ENCODE results near the gene RAB5A.
"Not testable (repeated sequence)": the region's sequence is repeated elsewhere in the genome, so short reads cannot be mapped to it uniquely, and the experiment has no call there.

RAB5A gene

GRCh38 chr3:19946832-19947548, at the start of gene RAB5A:
TSS of gene RAB5A (plus strand) at chr3:19947097. CDS start at chr3:19950899, 3,802 bp downstream.
- H3K27me3 Mint-ChIP-seq, result no peaks in the 10 kb centered on the region

GRCh38 chr3:19898721-19899120, 48.2 kb upstream of the RAB5A start:
- H3K27me3 Mint-ChIP-seq, result no peaks in the 10 kb centered on the region
- H3K27ac Mint-ChIP-seq, result no peak overlapping the region

More at GRCh38 chr3:19946832-19947548, at the start of gene RAB5A:
- peaks cover 62% of the 10 kb centered on the region for H3K4me1 Mint-ChIP-seq (ENCODE audit: low read depth)
- peak within 1 kb of the TSS; percentile 98 for H3K4me3 Mint-ChIP-seq
- no peaks in the 10 kb centered on the region for H3K9me3 Mint-ChIP-seq
- H3K36me3 Mint-ChIP-seq (ENCODE audit: low read depth), result peaks cover 15% of the 10 kb centered on the region
- H3K27ac Mint-ChIP-seq, result peak within 1 kb of the TSS; percentile 98

GRCh38 chr3:19899264-19899663, 47.6 kb upstream of the RAB5A start:
- no peak overlapping the region for H3K27ac Mint-ChIP-seq
- no peak overlapping the region for H3K4me3 Mint-ChIP-seq
- no peaks in the 10 kb centered on the region for H3K36me3 Mint-ChIP-seq (ENCODE audit: low read depth)
- no peaks in the 10 kb centered on the region for H3K9me3 Mint-ChIP-seq
- no peaks in the 10 kb centered on the region for H3K4me1 Mint-ChIP-seq (ENCODE audit: low read depth)
- H3K27me3 Mint-ChIP-seq, result no peaks in the 10 kb centered on the region

More at GRCh38 chr3:19898721-19899120, 48.2 kb upstream of the RAB5A start:
- no peaks in the 10 kb centered on the region for H3K9me3 Mint-ChIP-seq
- H3K4me3 Mint-ChIP-seq, result no peak overlapping the region
- H3K4me1 Mint-ChIP-seq (ENCODE audit: low read depth), result no peaks in the 10 kb centered on the region
- H3K36me3 Mint-ChIP-seq (ENCODE audit: low read depth), result no peaks in the 10 kb centered on the region

GRCh38 chr3:19899833-19900232, 47.1 kb upstream of the RAB5A start:
- H3K27me3 Mint-ChIP-seq; H3K4me3 Mint-ChIP-seq; H3K9me3 Mint-ChIP-seq; H3K27ac Mint-ChIP-seq; H3K4me1 Mint-ChIP-seq (ENCODE audit: low read depth); H3K36me3 Mint-ChIP-seq (ENCODE audit: low read depth): not testable (repeated sequence)

GRCh38 chr3:19901337-19901736, 45.6 kb upstream of the RAB5A start:
- Mint-ChIP-seq H3K9me3 (peaks cover 4% of the 10 kb centered on the region), H3K4me3 (no peak overlapping the region), H3K27ac (no peak overlapping the region), H3K4me1 (ENCODE audit: low read depth) (no peaks in the 10 kb centered on the region), H3K27me3 (no peaks in the 10 kb centered on the region), H3K36me3 (ENCODE audit: low read depth) (no peaks in the 10 kb centered on the region)

GRCh38 chr3:19901918-19902317, 45.0 kb upstream of the RAB5A start:
- Mint-ChIP-seq H3K27ac (no peak overlapping the region), H3K4me3 (no peak overlapping the region), H3K27me3 (no peaks in the 10 kb centered on the region), H3K9me3 (peaks cover 4% of the 10 kb centered on the region), H3K36me3 (ENCODE audit: low read depth) (no peaks in the 10 kb centered on the region), H3K4me1 (ENCODE audit: low read depth) (no peaks in the 10 kb centered on the region)

- Mint-ChIP-seq H3K4me3 (no peak overlapping the region), H3K27me3 (no peaks in the 10 kb centered on the region), H3K9me3 (peaks cover 4% of the 10 kb centered on the region), H3K36me3 (ENCODE audit: low read depth) (no peaks in the 10 kb centered on the region), H3K4me1 (ENCODE audit: low read depth) (no peaks in the 10 kb centered on the region), H3K27ac (no peak overlapping the region)
These were observed 43.2 kb upstream of the RAB5A start for GRCh38 chr3:19903649-19904048.

GRCh38 chr3:19907523-19907922, 39.4 kb upstream of the RAB5A start:
- H3K36me3 Mint-ChIP-seq (ENCODE audit: low read depth), result no peaks in the 10 kb centered on the region
- H3K27ac Mint-ChIP-seq, result no peak overlapping the region
- no peaks in the 10 kb centered on the region for H3K4me1 Mint-ChIP-seq (ENCODE audit: low read depth)
- H3K9me3 Mint-ChIP-seq, result peaks cover 18% of the 10 kb centered on the region
- H3K4me3 Mint-ChIP-seq, result no peak overlapping the region
- no peaks in the 10 kb centered on the region for H3K27me3 Mint-ChIP-seq

- Mint-ChIP-seq H3K4me1 (ENCODE audit: low read depth) (no peaks in the 10 kb centered on the region), H3K4me3 (no peak overlapping the region), H3K36me3 (ENCODE audit: low read depth) (peaks cover 4% of the 10 kb centered on the region), H3K9me3 (peaks cover 18% of the 10 kb centered on the region), H3K27ac (no peak overlapping the region), H3K27me3 (no peaks in the 10 kb centered on the region)
These were observed 35.4 kb upstream of the RAB5A start for GRCh38 chr3:19911452-19911851.

- Mint-ChIP-seq H3K27ac (no peak overlapping the region), H3K4me1 (ENCODE audit: low read depth) (no peaks in the 10 kb centered on the region), H3K36me3 (ENCODE audit: low read depth) (peaks cover 4% of the 10 kb centered on the region), H3K27me3 (no peaks in the 10 kb centered on the region), H3K4me3 (no peak overlapping the region), H3K9me3 (peaks cover 4% of the 10 kb centered on the region)
These were observed 29.7 kb upstream of the RAB5A start for GRCh38 chr3:19917167-19917566.

GRCh38 chr3:19920401-19921080, 26.4 kb upstream of the RAB5A start:
- Mint-ChIP-seq H3K27me3 (no peaks in the 10 kb centered on the region), H3K9me3 (no peaks in the 10 kb centered on the region), H3K4me3 (no peak overlapping the region), H3K27ac (no peak overlapping the region), H3K4me1 (ENCODE audit: low read depth) (no peaks in the 10 kb centered on the region), H3K36me3 (ENCODE audit: low read depth) (no peaks in the 10 kb centered on the region)

GRCh38 chr3:19931180-19931692, 15.7 kb upstream of the RAB5A start:
- Mint-ChIP-seq H3K27ac (peak overlapping the region; percentile 95), H3K36me3 (ENCODE audit: low read depth) (no peaks in the 10 kb centered on the region), H3K9me3 (no peaks in the 10 kb centered on the region), H3K4me3 (peak overlapping the region; percentile 63), H3K4me1 (ENCODE audit: low read depth) (peaks cover 36% of the 10 kb centered on the region), H3K27me3 (peaks cover 11% of the 10 kb centered on the region)

GRCh38 chr3:19931767-19932188, 15.1 kb upstream of the RAB5A start:
- H3K27me3 Mint-ChIP-seq, result peaks cover 11% of the 10 kb centered on the region
- H3K4me3 Mint-ChIP-seq, result peak overlapping the region; percentile 63
- no peaks in the 10 kb centered on the region for H3K36me3 Mint-ChIP-seq (ENCODE audit: low read depth)
- no peaks in the 10 kb centered on the region for H3K9me3 Mint-ChIP-seq
- peak overlapping the region; percentile 95 for H3K27ac Mint-ChIP-seq
- peaks cover 36% of the 10 kb centered on the region for H3K4me1 Mint-ChIP-seq (ENCODE audit: low read depth)

GRCh38 chr3:19932422-19932821, 14.5 kb upstream of the RAB5A start:
- H3K36me3 Mint-ChIP-seq (ENCODE audit: low read depth), result no peaks in the 10 kb centered on the region
- peak overlapping the region; percentile 95 for H3K27ac Mint-ChIP-seq
- peak overlapping the region; percentile 63 for H3K4me3 Mint-ChIP-seq
- H3K4me1 Mint-ChIP-seq (ENCODE audit: low read depth), result peaks cover 42% of the 10 kb centered on the region
- H3K27me3 Mint-ChIP-seq, result peaks cover 8% of the 10 kb centered on the region
- H3K9me3 Mint-ChIP-seq, result no peaks in the 10 kb centered on the region

GRCh38 chr3:19934098-19934566, 12.8 kb upstream of the RAB5A start, which contains the start of gene EFHB:
TSS of gene EFHB (minus strand) at chr3:19934217. CDS start at chr3:19934018, 199 bp downstream.
- Mint-ChIP-seq H3K9me3 (no peaks in the 10 kb centered on the region), H3K36me3 (ENCODE audit: low read depth) (no peaks in the 10 kb centered on the region), H3K4me1 (ENCODE audit: low read depth) (peaks cover 53% of the 10 kb centered on the region), H3K27ac (peak within 1 kb of the TSS; percentile 53), H3K27me3 (peaks cover 8% of the 10 kb centered on the region), H3K4me3 (no peak within 1 kb of the TSS)

Measured in stimulated activated naive CD8-positive, alpha-beta T cell treated with anti-CD3 and anti-CD28 coated beads, Interleukin-15, Interleukin-2, amounts not matched to agents 100 ng/mL and 50 ng/mL, for 24 hours (primary cell).